Ishikawa (cell line): ENCODE results near the gene WDR70.

Experiments used
- CEBPB ChIP-seq: IDR thresholded peaks from 2 replicates; pipeline ENCODE4 v1.6.1; 2012
- CREB1 ChIP-seq: IDR thresholded peaks from 2 replicates; pipeline ENCODE4 v1.6.1; 2012; ENCODE audit warnings: low read depth
- EGR1 ChIP-seq: IDR thresholded peaks from 2 replicates; pipeline ENCODE4 v1.6.1; 2012
- EP300 ChIP-seq: IDR thresholded peaks from 2 replicates; pipeline ENCODE4 v1.6.1; 2012; ENCODE audit warnings: borderline replicate concordance
- FOXM1 ChIP-seq: IDR thresholded peaks from 2 replicates; pipeline ENCODE4 v1.6.1; 2012; ENCODE audit warnings: low read depth, borderline replicate concordance
- MAX ChIP-seq: IDR thresholded peaks from 2 replicates; pipeline ENCODE4 v1.6.1; 2012
- NFIC ChIP-seq: IDR thresholded peaks from 2 replicates; pipeline ENCODE4 v1.6.1; 2012
- RAD21 ChIP-seq: IDR thresholded peaks from 2 replicates; pipeline ENCODE4 v1.6.1; 2012; ENCODE audit warnings: low read depth
- REST ChIP-seq: IDR thresholded peaks from 2 replicates; pipeline ENCODE4 v1.6.1; 2012; ENCODE audit warnings: low read depth, mild to moderate bottlenecking
- TAF1 ChIP-seq: IDR thresholded peaks from 2 replicates; pipeline ENCODE4 v1.6.1; 2012; ENCODE audit warnings: low read depth, mild to moderate bottlenecking
- TCF12 ChIP-seq: IDR thresholded peaks from 2 replicates; pipeline ENCODE4 v1.6.1; 2012; ENCODE audit warnings: low read depth
- USF1 ChIP-seq: IDR thresholded peaks from 2 replicates; pipeline ENCODE4 v1.6.1; 2012
- YY1 ChIP-seq: IDR thresholded peaks from 2 replicates; pipeline ENCODE4 v1.6.1; 2012; ENCODE audit warnings: low read depth
- ZBTB7A ChIP-seq: IDR thresholded peaks from 2 replicates; pipeline ENCODE4 v1.6.1; 2012; ENCODE audit warnings: low read depth

GRCh38 chr5:37667846-37668245, 288.7 kb downstream of the WDR70 start:
- no peak for TF ChIP-seq FOXM1
- no peak for TF ChIP-seq USF1
- no peak for TF ChIP-seq RAD21
- no peak for TF ChIP-seq MAX
- TF ChIP-seq REST, result no peak
- TF ChIP-seq NFIC, result no peak
- no peak for TF ChIP-seq CEBPB
- TF ChIP-seq EP300, result no peak
- TF ChIP-seq TAF1, result no peak
- TF ChIP-seq YY1, result no peak
- no peak for TF ChIP-seq CREB1
- TF ChIP-seq ZBTB7A, result no peak
- no peak for TF ChIP-seq TCF12
- TF ChIP-seq EGR1, result no peak
